CMK (cell line): Measurements from ENCODE around the gene KRTAP9-3.
"Not testable (repeated sequence)": the region's sequence is repeated elsewhere in the genome, so short reads cannot be mapped to it uniquely, and the experiment has no call there.

Experiments
- DNase-seq: peaks from one replicate; pipeline ENCODE4 v3.0.0-alpha.2; 2010; ENCODE audit warnings: low read depth

The KRTAP9-3 gene

GRCh38 chr17:41232399-41233105, at the start of gene KRTAP9-3:
Gene KRTAP9-3 (plus strand): TSS chr17:41232449. CDS start chr17:41232502, 53 bp downstream.
- DNase-seq = not testable (repeated sequence)

GRCh38 chr17:41184480-41184961, 47.7 kb upstream of the KRTAP9-3 start, which contains the start of gene KRTAP4-1:
Gene KRTAP4-1 (minus strand): TSS chr17:41184911. CDS start chr17:41184854, 57 bp downstream.
- no peak for DNase-seq

GRCh38 chr17:41185001-41185400, 47.2 kb upstream of the KRTAP9-3 start:
- DNase-seq = no peak

- no peak for DNase-seq
Measured at GRCh38 chr17:41186872-41187271, 45.4 kb upstream of the KRTAP9-3 start.

- DNase-seq = not testable (repeated sequence)
Measured at GRCh38 chr17:41189837-41190318, 42.4 kb upstream of the KRTAP9-3 start, which contains the start of gene KRTAP9-1. Gene KRTAP9-1 (plus strand): TSS chr17:41189887. CDS start chr17:41189887, 0 bp downstream.

- no peak for DNase-seq
Measured at GRCh38 chr17:41190328-41190727, 41.9 kb upstream of the KRTAP9-3 start.

- no peak for DNase-seq
Measured at GRCh38 chr17:41196068-41196467, 36.2 kb upstream of the KRTAP9-3 start.

GRCh38 chr17:41199421-41200078, 32.7 kb upstream of the KRTAP9-3 start:
- no peak for DNase-seq

- no peak for DNase-seq
Measured at GRCh38 chr17:41211845-41212466, 20.3 kb upstream of the KRTAP9-3 start.

GRCh38 chr17:41212524-41213169, 19.6 kb upstream of the KRTAP9-3 start:
- no peak for DNase-seq

GRCh38 chr17:41215681-41216080, 16.6 kb upstream of the KRTAP9-3 start:
- no peak for DNase-seq

GRCh38 chr17:41223821-41224220, 8.4 kb upstream of the KRTAP9-3 start:
- no peak for DNase-seq

- no peak for DNase-seq
Measured at GRCh38 chr17:41226051-41226450, 6.2 kb upstream of the KRTAP9-3 start.

- not testable (repeated sequence) for DNase-seq
Measured at GRCh38 chr17:41226598-41227095, 5.6 kb upstream of the KRTAP9-3 start, which contains the start of gene KRTAP9-2. Gene KRTAP9-2 (plus strand): TSS chr17:41226648. CDS start chr17:41226655, 7 bp downstream.

GRCh38 chr17:41230094-41230493, 2.2 kb upstream of the KRTAP9-3 start:
- no peak for DNase-seq

- no peak for DNase-seq
Measured at GRCh38 chr17:41231731-41232130, 518 bp upstream of the KRTAP9-3 start.

- not testable (repeated sequence) for DNase-seq
Measured at GRCh38 chr17:41237116-41237515, 4.9 kb downstream of the KRTAP9-3 start.

- not testable (repeated sequence) for DNase-seq
Measured at GRCh38 chr17:41237949-41238437, 5.7 kb downstream of the KRTAP9-3 start, which contains the start of gene KRTAP9-8. Gene KRTAP9-8 (plus strand): TSS chr17:41237999. CDS start chr17:41238052, 53 bp downstream.

- not testable (repeated sequence) for DNase-seq
Measured at GRCh38 chr17:41246995-41247787, 14.9 kb downstream of the KRTAP9-3 start.

GRCh38 chr17:41249637-41250240, 17.5 kb downstream of the KRTAP9-3 start, which contains the start of gene KRTAP9-4:
Gene KRTAP9-4 (plus strand): TSS chr17:41249687. CDS start chr17:41249721, 34 bp downstream.
- not testable (repeated sequence) for DNase-seq
